WTC11 (cell line): ENCODE results near the gene DLGAP4. TPM values are rescaled to one million over a fixed set of nuclear protein-coding genes. Genes with fewer than 3 reads are reported as not detected.

Experiments used
- ATAC-seq: fragments of 200-7000 bp; cut with Tn5 transposase; 2 replicates; pipeline ENCODE4 v1.10.0; 2021; ENCODE audit warnings: mild to moderate bottlenecking, moderate library complexity
- CTCF ChIA-PET: fragments of 300-600 bp; sonication (Branson Sonifier 250); formaldehyde crosslinking; loops from one replicate; lab custom pipeline; 2021; ENCODE audit warnings: antibody characterized with exemption; lab: Charles Lee
- POLR2A ChIA-PET: fragments of 350-600 bp; sonication (Branson Sonifier 250); formaldehyde crosslinking; loops from one replicate; lab custom pipeline; 2021; ENCODE audit warnings: antibody characterized with exemption; lab: Charles Lee
- DNase-seq: peaks from one replicate; pipeline ENCODE4 v3.0.0; 2021; ENCODE audit warnings: low spot score
- H3K27ac Mint-ChIP-seq: 2 replicates; pipeline ENCODE4 v1.8.0; 2021; ENCODE audit warnings: mixed read lengths
- H3K27me3 Mint-ChIP-seq: 2 replicates; pipeline ENCODE4 v1.8.0; 2021; ENCODE audit warnings: low read depth, mild to moderate bottlenecking, moderate library complexity, mixed read lengths
- H3K36me3 Mint-ChIP-seq: 2 replicates; pipeline ENCODE4 v1.8.0; 2021; ENCODE audit warnings: mixed read lengths
- H3K4me1 Mint-ChIP-seq: 2 replicates; pipeline ENCODE4 v1.8.0; 2022; ENCODE audit warnings: mixed read lengths
- H3K4me3 Mint-ChIP-seq: 2 replicates; pipeline ENCODE4 v1.8.0; 2021; ENCODE audit warnings: mild to moderate bottlenecking, moderate library complexity, mixed read lengths
- H3K9me3 Mint-ChIP-seq: 2 replicates; pipeline ENCODE4 v1.8.0; 2021; ENCODE audit warnings: mixed read lengths
- CREB1 ChIP-seq: sonication (generic); formaldehyde crosslinking; IDR thresholded peaks from 2 replicates; pipeline ENCODE4 v1.8.0; 2023; ENCODE audit warnings: mild to moderate bottlenecking, missing genetic modification reagents
- CREM ChIP-seq: sonication (generic); formaldehyde crosslinking; IDR thresholded peaks from 2 replicates; pipeline ENCODE4 v1.8.1; 2022; ENCODE audit warnings: mild to moderate bottlenecking, missing genetic modification reagents, moderate library complexity
- OVOL2 ChIP-seq: fragments of 250-450 bp; sonication (Bioruptor Pico); IDR thresholded peaks from 2 replicates; pipeline ENCODE4 v1.9.0; 2021; ENCODE audit warnings: mild to moderate bottlenecking, borderline replicate concordance
- SMAD3 ChIP-seq: sonication (generic); formaldehyde crosslinking; IDR thresholded peaks from 2 replicates; pipeline ENCODE4 v1.8.0; 2022; ENCODE audit warnings: missing genetic modification reagents, mild to moderate bottlenecking, borderline replicate concordance
- SOX15 ChIP-seq: fragments of 250-450 bp; sonication (Bioruptor Pico); IDR thresholded peaks from 2 replicates; pipeline ENCODE4 v1.9.0; 2021; ENCODE audit warnings: mild to moderate bottlenecking
- SP1 ChIP-seq: sonication (generic); formaldehyde crosslinking; conservative IDR thresholded peaks from 2 replicates; pipeline ENCODE4 v1.8.1; 2022; ENCODE audit warnings: missing genetic modification reagents
- TEAD1 ChIP-seq: sonication (generic); formaldehyde crosslinking; IDR thresholded peaks from 2 replicates; pipeline ENCODE4 v1.8.0; 2022; ENCODE audit warnings: mild to moderate bottlenecking, missing genetic modification reagents
- USF1 ChIP-seq: sonication (generic); formaldehyde crosslinking; IDR thresholded peaks from 2 replicates; pipeline ENCODE4 v1.8.0; 2022; ENCODE audit warnings: mild to moderate bottlenecking, missing genetic modification reagents
- ZMAT4 ChIP-seq: fragments of 250-450 bp; sonication (Bioruptor Pico); IDR thresholded peaks from 2 replicates; pipeline ENCODE4 v1.9.0; 2021; ENCODE audit warnings: mild to moderate bottlenecking
- total RNA-seq: library from RNA; stranded (reverse); gene quantifications from 3 replicates; pipeline ENCODE4 v1.2.3, GENCODE V29; 2021
- TF ChIP-seq, protein P1 (sequence below): sonication (generic); formaldehyde crosslinking; IDR thresholded peaks from 2 replicates; pipeline ENCODE4 v1.8.1; 2022; ENCODE audit warnings: low read depth, missing genetic modification reagents, borderline replicate concordance
- TF ChIP-seq, protein P2 (sequence below): sonication (generic); formaldehyde crosslinking; IDR thresholded peaks from 2 replicates; pipeline ENCODE4 v1.8.1; 2022; ENCODE audit warnings: missing genetic modification reagents, borderline replicate concordance
- TF ChIP-seq, protein P3 (sequence below): fragments of 200-600 bp; IDR thresholded peaks from 2 replicates; pipeline ENCODE4 v1.8.0; 2022; ENCODE audit warnings: antibody characterized with exemption
- TF ChIP-seq, protein P4 (sequence below): sonication (generic); formaldehyde crosslinking; IDR thresholded peaks from 2 replicates; pipeline ENCODE4 v1.8.1; 2023; ENCODE audit warnings: mild to moderate bottlenecking, missing genetic modification reagents

The DLGAP4 gene
- total RNA-seq, 1 experiment from 2014 or later = 52.6 TPM

DNA sequence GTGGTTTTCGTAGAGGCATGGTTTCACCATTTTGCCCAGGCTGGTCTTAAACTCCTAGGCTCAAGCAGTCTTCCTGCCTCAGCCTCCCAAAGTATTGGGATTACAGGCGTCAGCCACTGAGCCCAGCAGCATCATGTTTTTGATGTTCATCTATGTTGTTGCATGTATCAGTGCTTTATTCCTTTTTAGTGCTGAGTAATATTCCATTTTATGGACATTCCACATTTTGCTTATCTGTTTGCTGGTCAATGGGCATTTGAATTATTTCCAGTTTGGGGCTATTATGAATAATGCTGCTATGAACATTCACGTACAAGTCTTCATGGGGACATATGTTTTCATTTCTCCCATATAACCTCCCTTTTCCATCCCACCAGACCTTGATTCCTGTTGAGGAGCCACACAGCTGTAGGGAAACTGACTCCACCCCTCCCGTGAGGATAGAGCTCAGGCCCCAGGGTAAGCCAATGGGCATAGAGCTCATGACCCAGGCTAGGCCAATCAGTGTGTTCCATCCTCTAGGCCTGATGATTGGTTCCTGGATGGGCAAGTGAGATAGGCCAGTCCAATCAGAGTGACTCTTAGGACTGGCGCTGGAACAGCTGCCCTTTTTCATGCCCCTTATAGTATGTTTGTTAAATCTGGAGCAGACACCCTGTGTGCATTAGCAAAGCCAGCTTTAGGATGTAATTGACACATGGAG is 49.5 kb downstream of the DLGAP4 start:
- ATAC-seq = peak; percentile 56
- no peak overlapping the region for H3K27ac Mint-ChIP-seq
- H3K9me3 Mint-ChIP-seq = peaks cover 5% of the 10 kb centered on the region; the same call in 1 of the 2 replicates
- no peak for DNase-seq
- CTCF ChIA-PET = no interaction called here
- no peak overlapping the region for H3K4me3 Mint-ChIP-seq
- POLR2A ChIA-PET = no interaction called here
- peaks cover 14% of the 10 kb centered on the region for H3K4me1 Mint-ChIP-seq
- TF ChIP-seq, protein P1, sequence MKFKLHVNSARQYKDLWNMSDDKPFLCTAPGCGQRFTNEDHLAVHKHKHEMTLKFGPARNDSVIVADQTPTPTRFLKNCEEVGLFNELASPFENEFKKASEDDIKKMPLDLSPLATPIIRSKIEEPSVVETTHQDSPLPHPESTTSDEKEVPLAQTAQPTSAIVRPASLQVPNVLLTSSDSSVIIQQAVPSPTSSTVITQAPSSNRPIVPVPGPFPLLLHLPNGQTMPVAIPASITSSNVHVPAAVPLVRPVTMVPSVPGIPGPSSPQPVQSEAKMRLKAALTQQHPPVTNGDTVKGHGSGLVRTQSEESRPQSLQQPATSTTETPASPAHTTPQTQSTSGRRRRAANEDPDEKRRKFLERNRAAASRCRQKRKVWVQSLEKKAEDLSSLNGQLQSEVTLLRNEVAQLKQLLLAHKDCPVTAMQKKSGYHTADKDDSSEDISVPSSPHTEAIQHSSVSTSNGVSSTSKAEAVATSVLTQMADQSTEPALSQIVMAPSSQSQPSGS (CRISPR knock-in tag) = no peak
- TF ChIP-seq SOX15 (CRISPR knock-in tag) = no peak
- no peak for TF ChIP-seq OVOL2 (CRISPR knock-in tag)
- no peak for TF ChIP-seq ZMAT4 (CRISPR knock-in tag)
- TF ChIP-seq TEAD1 (CRISPR knock-in tag) = no peak
- TF ChIP-seq, protein P2, sequence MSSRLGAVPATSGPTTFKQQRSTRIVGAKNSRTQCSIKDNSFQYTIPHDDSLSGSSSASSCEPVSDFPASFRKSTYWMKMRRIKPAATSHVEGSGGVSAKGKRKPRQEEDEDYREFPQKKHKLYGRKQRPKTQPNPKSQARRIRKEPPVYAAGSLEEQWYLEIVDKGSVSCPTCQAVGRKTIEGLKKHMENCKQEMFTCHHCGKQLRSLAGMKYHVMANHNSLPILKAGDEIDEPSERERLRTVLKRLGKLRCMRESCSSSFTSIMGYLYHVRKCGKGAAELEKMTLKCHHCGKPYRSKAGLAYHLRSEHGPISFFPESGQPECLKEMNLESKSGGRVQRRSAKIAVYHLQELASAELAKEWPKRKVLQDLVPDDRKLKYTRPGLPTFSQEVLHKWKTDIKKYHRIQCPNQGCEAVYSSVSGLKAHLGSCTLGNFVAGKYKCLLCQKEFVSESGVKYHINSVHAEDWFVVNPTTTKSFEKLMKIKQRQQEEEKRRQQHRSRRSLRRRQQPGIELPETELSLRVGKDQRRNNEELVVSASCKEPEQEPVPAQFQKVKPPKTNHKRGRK (CRISPR knock-in tag) = no peak
- TF ChIP-seq, all 79 proteins: peak for 0
- no peaks in the 10 kb centered on the region for H3K36me3 Mint-ChIP-seq
- H3K27me3 Mint-ChIP-seq = no peaks in the 10 kb centered on the region

DNA sequence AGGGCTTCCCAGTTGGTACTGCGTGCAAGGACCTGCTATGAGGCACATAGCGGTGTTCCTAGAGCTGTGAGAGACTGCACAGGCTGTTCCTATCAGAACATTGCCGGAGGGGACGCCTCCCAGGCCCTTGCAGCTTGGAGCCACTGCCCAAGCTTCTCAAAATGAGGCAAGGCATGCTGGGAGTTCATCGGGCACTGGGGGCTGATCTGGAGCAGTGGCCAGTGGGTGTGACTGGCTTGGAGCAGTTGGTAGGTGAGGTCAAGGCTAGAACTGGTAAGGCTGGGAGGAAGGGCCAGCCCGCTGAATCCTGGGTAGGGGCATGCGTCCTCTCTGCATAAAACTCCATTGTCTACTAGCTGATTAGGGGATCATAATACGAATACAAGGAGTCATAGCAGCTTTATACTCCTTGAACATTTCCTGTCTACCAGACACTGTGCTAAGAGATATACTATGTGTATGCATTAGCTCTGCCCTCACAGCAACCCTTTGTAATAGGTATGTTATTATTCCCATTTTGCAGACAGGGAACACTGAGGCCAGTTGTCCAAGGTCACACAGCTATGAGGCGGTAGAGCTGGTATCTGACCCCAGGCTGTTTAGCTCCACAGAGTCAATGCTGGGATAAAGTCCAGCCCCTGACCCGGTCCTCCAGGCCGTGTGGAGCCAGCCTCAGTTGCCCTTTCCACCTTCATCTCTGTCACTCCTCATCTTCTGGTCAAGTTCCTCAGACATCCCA is 53.7 kb downstream of the DLGAP4 start:
- ChIA-PET CTCF (interaction anchor here (0.9 to 2.2 kb wide), 3 partner anchors 8 to 40 kb away, joined by 3 to 5 read pairs (median 5); no protein-coding TSS in a partner anchor), POLR2A (no interaction called here)
- H3K27me3 Mint-ChIP-seq = no peaks in the 10 kb centered on the region; the same call in 1 of the 2 replicates
- H3K27ac Mint-ChIP-seq = no peak overlapping the region
- H3K36me3 Mint-ChIP-seq = no peaks in the 10 kb centered on the region
- TF ChIP-seq SP1 (no peak), CREM (CRISPR knock-in tag) (no peak), SMAD3 (CRISPR knock-in tag) (no peak), USF1 (CRISPR knock-in tag) (no peak), CREB1 (no peak)
- TF ChIP-seq, protein P3, sequence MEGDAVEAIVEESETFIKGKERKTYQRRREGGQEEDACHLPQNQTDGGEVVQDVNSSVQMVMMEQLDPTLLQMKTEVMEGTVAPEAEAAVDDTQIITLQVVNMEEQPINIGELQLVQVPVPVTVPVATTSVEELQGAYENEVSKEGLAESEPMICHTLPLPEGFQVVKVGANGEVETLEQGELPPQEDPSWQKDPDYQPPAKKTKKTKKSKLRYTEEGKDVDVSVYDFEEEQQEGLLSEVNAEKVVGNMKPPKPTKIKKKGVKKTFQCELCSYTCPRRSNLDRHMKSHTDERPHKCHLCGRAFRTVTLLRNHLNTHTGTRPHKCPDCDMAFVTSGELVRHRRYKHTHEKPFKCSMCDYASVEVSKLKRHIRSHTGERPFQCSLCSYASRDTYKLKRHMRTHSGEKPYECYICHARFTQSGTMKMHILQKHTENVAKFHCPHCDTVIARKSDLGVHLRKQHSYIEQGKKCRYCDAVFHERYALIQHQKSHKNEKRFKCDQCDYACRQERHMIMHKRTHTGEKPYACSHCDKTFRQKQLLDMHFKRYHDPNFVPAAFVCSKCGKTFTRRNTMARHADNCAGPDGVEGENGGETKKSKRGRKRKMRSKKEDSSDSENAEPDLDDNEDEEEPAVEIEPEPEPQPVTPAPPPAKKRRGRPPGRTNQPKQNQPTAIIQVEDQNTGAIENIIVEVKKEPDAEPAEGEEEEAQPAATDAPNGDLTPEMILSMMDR = no peak
- TF ChIP-seq, protein P4, sequence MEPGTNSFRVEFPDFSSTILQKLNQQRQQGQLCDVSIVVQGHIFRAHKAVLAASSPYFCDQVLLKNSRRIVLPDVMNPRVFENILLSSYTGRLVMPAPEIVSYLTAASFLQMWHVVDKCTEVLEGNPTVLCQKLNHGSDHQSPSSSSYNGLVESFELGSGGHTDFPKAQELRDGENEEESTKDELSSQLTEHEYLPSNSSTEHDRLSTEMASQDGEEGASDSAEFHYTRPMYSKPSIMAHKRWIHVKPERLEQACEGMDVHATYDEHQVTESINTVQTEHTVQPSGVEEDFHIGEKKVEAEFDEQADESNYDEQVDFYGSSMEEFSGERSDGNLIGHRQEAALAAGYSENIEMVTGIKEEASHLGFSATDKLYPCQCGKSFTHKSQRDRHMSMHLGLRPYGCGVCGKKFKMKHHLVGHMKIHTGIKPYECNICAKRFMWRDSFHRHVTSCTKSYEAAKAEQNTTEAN (CRISPR knock-in tag) = no peak
- ATAC-seq (no peak), DNase-seq (no peak)
- H3K9me3 Mint-ChIP-seq = peaks cover 5% of the 10 kb centered on the region; the same call in 1 of the 2 replicates
- H3K4me3 Mint-ChIP-seq = no peak overlapping the region
- no peaks in the 10 kb centered on the region for H3K4me1 Mint-ChIP-seq
